SKM-1 (cell line): ENCODE data around the gene SH3PXD2A.
"Not testable (repeated sequence)": the region's sequence is repeated elsewhere in the genome, so short reads cannot be mapped to it uniquely, and the experiment has no call there.

Experiments used
- DNase-seq: peaks from one replicate; lab custom pipeline; 2025; ENCODE audit not compliant: unreplicated experiment; lab: John Stamatoyannopoulos, UW

The SH3PXD2A gene

GRCh38 chr10:103814626-103815370 lies 40.6 kb downstream of the SH3PXD2A start:
- DNase-seq: no peak

GRCh38 chr10:103814105-103814504 lies 41.3 kb downstream of the SH3PXD2A start:
- DNase-seq: no peak

GRCh38 chr10:103813312-103813711 lies 42.1 kb downstream of the SH3PXD2A start:
- DNase-seq: not testable (repeated sequence)

GRCh38 chr10:103812432-103812831 lies 42.9 kb downstream of the SH3PXD2A start:
- no peak for DNase-seq

GRCh38 chr10:103812004-103812403 lies 43.4 kb downstream of the SH3PXD2A start:
- no peak for DNase-seq

- DNase-seq: no peak
Observed at GRCh38 chr10:103811463-103811862, 43.9 kb downstream of the SH3PXD2A start.

GRCh38 chr10:103808780-103809179 lies 46.6 kb downstream of the SH3PXD2A start:
- DNase-seq: no peak

GRCh38 chr10:103807996-103808395 lies 47.4 kb downstream of the SH3PXD2A start:
- no peak for DNase-seq

- DNase-seq: no peak
Observed at GRCh38 chr10:103806395-103807187, 48.8 kb downstream of the SH3PXD2A start.

- no peak for DNase-seq
Observed at GRCh38 chr10:103805781-103806180, 49.6 kb downstream of the SH3PXD2A start.

- no peak for DNase-seq
Observed at GRCh38 chr10:103804871-103805270, 50.5 kb downstream of the SH3PXD2A start.

GRCh38 chr10:103803941-103804340 lies 51.4 kb downstream of the SH3PXD2A start:
- no peak for DNase-seq

- no peak for DNase-seq
Observed at GRCh38 chr10:103802637-103803353, 52.6 kb downstream of the SH3PXD2A start.

- no peak for DNase-seq
Observed at GRCh38 chr10:103802081-103802480, 53.3 kb downstream of the SH3PXD2A start.

- no peak for DNase-seq
Observed at GRCh38 chr10:103800789-103801540, 54.4 kb downstream of the SH3PXD2A start.

GRCh38 chr10:103800089-103800488 lies 55.3 kb downstream of the SH3PXD2A start:
- DNase-seq: no peak

- no peak for DNase-seq
Observed at GRCh38 chr10:103799341-103799740, 56.0 kb downstream of the SH3PXD2A start.

GRCh38 chr10:103798511-103798910 lies 56.9 kb downstream of the SH3PXD2A start:
- no peak for DNase-seq

GRCh38 chr10:103797857-103798256 lies 57.5 kb downstream of the SH3PXD2A start:
- DNase-seq: no peak

- DNase-seq: no peak
Observed at GRCh38 chr10:103795634-103796270, 59.6 kb downstream of the SH3PXD2A start.
